22Rv1 (cell line): Measurements from ENCODE around the gene ARFGAP3.

Source experiments
- CTCF ChIP-seq: fragments of 450-650 bp; IDR thresholded peaks from 2 replicates; pipeline ENCODE4 v1.5.1; 2017; ENCODE audit warnings: mild to moderate bottlenecking
- ZFX ChIP-seq: fragments of 450-650 bp; IDR thresholded peaks from 2 replicates; pipeline ENCODE4 v1.6.1; 2017; ENCODE audit warnings: antibody characterized with exemption, borderline replicate concordance

GRCh38 chr22:42844756-42845155 lies 12.3 kb downstream of the ARFGAP3 start:
- no peak for TF ChIP-seq CTCF
- no peak for TF ChIP-seq ZFX
